ENCODE results near the gene RHBDF1.

Gene RHBDF1

GRCh38 chr16:77273-77806 lies 4.9 kb upstream of the RHBDF1 start:
- peak; percentile 45 for DNase-seq
- in situ Hi-C loops (cut with MboI; ENCODE audit: low pct_unique_long_range_greater_than_20kb, low sequenced_read_pairs) = no loop called here

DNA sequence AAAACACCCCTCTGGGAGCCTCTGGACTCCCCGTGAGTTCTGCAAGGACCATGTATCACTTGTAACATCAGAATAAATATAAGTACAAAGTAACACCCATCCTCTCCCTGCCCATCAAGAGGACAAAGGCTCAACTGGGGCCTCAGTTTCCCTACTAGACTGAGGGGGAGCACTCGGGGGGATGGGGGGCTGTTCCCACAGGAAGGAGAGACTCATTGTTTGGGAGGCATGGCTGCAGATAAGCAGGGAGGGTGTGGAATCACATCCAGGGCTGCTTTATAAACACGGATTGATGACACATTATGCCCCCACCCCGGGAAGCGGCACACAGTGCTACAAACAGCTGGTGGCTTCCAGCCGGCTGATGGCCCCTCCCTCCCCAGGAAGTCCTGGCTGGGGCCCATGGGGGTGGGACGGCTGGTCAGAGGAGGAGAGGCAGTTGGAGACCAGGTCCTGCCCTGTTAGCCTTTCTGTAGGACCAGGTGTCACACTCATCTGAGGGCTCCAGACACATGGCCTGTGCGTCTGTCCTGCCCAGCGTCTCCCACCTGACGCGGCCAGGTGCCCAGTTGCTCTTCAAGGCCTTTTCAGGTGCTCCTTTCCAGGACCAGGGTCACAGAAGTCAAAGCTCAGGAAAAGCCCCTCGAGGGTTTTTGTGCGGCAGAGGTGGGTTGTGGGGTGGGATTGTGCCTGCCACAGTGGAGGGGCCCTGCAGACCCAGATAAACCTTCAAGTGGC lies 4.3 kb upstream of the RHBDF1 start:
- in situ Hi-C loops (cut with MboI; ENCODE audit: low pct_unique_long_range_greater_than_20kb, low sequenced_read_pairs) = no loop called here
- peak; percentile 48 for DNase-seq

DNA sequence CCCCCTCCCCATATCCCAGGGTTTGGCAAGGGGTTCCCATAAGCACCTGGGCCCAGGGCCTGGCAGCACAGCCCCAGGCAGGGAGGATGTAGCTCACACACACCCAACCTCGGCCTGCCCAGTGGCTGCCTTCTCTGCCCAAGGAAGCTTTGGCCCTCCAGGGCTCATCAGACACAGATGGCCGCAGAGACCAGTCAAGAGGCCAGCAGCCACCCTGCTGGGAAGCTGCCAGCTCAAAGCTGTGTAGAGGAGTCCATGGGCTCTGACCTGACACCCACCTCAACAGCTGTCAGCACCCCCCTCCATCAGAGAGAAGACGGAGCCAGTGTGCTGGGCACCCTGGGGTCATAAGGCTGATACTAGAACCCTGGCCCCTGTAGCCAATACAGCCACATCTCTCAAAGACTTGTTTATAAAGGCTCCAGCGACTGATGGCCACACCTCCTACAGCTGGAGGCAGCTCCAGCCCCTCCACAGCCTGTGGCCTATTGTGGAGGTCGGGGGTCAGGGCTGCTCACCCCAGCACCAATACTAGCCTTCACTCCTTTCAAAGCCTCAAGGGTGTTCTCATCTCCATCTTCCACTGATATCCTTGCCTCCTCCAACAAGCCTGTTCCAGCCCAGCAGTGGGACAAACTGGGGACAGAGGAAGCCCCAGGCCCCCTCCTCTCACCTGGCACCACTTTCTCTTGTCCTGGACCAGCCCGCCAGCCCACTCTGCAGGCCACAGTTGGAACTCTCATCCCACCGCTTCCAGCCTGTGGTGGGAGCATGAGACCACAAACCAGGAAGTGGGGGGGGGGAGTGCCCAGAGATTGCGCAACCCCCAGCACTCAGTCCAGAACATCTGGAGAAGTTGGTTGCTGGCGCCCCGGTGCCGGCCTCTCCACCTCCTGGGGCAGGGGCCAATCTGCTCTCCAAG lies 3.4 kb upstream of the RHBDF1 start:
- DNase-seq = peak; percentile 97
- in situ Hi-C loops (cut with MboI; ENCODE audit: low pct_unique_long_range_greater_than_20kb, low sequenced_read_pairs) = no loop called here

DNA sequence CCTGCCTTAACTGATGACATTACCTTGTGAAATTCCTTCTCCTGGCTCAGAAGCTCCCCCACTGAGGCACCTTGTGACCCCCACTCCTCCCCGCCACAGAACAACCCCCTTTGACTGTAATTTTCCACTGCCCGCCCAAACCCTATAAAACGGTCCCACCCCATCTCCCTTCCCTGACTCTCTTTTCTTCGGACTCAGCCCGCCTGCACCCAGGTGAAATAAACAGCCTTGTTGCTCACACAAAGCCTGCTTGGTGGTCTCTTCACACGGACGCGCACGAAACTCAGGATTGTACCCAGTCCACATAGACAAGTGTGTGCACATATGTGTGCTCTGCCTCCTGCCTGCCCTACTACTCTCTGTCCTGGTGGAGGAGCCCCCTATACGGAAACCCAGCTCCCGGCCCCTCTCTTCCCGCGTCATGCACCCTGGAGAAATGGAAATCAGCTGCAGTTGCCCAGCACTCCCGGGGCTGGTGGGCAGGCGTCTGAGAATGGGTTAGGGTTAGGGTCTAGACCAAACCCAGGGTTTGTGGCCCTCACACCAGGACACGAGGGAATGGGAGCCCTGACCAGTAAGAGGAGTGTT lies 2.4 kb upstream of the RHBDF1 start:
- DNase-seq = no peak
- in situ Hi-C loops (cut with MboI; ENCODE audit: low pct_unique_long_range_greater_than_20kb, low sequenced_read_pairs) = no loop called here

DNA sequence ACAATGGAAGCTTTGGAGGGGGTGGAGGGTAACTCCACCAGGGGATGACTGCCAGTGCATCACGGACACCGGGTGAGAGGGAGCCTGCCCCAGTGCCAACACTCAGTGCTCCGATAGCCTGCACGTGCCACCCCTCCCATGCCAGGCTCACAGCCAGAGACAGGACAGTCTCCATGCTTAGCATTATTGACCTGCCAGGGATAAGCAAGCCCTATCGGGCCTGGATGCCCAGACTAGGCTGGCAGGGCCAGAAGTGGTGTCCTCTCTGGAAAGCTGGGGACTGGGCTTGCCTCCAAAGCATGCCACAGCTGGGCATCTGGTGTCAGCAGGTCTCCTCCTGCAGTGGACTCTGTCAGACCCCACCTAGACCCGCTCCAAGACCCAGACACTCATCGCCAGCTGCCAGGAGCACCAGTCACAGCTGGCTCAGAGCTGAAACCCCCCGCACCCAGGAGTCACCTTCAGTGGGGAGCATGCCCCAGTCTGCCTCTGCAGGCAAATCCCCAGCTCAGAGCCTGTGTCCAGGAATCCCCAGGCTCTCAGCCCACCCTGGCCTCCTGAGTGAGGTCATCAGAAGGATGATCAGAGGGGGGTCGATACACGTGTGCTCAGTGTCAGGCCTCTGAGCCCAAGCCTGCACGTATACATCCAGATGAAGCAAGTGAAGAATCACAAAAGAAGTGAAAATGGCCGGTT lies 1.8 kb upstream of the RHBDF1 start:
- in situ Hi-C loops (cut with MboI; ENCODE audit: low pct_unique_long_range_greater_than_20kb, low sequenced_read_pairs) = no loop called here
- DNase-seq = no peak

DNA sequence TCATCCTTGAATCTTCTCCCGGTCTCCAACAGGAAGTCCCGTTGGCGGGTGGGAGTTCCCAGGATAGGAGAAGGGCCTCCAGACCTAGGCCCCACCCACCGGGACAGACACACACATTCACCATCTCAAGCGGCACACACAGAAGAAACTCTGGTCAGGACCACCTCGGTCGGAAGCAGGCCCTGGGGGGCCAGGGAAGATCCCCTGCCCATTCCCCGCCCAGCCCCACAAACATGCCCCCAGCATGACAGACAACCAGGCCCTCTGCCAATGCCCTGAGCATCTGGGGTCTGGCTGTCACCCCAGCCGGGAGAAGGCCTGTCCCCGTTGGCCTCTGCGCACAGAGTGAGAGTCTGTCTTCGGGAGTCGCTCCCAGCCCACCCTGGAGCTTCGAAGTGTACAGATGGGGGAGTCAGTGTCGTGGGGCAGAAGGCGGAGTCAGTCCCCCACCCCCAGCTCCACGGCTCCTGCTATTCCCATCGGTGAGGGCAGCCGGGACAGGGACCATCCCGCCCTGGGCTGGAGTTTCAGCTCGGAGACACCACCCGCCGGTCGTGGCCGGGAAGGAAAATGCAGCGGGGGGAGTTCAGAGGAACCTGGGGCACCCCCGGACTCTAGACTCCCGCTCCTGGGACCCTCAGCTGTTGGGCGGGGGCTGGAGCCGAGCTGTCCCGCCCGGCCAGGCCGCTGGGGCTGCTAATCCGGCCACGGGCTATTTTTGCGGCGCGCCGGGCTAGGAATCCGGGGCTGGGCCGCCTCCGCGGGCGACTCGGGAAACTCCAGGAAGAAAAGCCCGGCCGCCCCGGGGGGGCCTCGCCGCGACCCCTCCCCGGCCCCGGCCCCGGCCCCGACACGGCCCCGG lies 660 bp downstream of the RHBDF1 start:
- DNase-seq = no peak

DNA sequence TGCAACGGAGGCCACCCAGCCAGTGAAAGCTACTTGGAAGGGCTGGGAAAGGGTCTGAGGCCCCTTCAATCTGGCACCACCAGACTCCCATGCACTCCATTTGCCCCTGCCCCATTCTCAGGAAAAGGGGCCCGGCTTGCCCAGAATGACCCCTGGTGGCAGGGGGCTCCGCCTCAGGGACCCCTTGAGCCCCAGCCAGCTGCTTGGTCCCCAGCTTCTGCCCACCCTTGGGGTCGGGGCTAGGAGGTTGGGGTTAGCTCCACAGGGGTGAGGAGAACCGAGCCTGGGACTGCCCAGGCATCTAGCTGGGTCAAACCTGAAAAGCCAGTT lies 1.3 kb downstream of the RHBDF1 start:
- DNase-seq = no peak
- in situ Hi-C loops (cut with MboI; ENCODE audit: low pct_unique_long_range_greater_than_20kb, low sequenced_read_pairs) = no loop called here

More for the DNA sequence above, 660 bp downstream of the RHBDF1 start:
- in situ Hi-C loops (cut with MboI; ENCODE audit: low pct_unique_long_range_greater_than_20kb, low sequenced_read_pairs) = no loop called here

DNA sequence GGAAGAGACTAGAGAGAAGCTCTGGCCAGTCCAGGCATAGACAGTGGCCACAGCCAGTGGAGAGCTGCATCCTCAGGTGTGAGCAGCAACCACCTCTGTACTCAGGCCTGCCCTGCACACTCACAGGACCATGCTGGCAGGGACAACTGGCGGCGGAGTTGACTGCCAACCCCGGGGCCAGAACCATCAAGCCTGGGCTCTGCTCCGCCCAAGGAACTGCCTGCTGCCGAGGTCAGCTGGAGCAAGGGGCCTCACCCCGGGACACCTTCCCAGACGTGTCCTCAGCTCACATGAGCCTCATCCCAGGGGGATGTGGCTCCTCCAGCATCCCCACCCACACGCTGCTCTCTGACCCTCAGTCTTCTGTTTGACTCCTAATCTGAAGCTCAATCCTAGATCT lies 3.2 kb downstream of the RHBDF1 start:
- no peak for DNase-seq
- in situ Hi-C loops (cut with MboI; ENCODE audit: low pct_unique_long_range_greater_than_20kb, low sequenced_read_pairs) = no loop called here

GRCh38 chr16:67884-68789 lies 4.3 kb downstream of the RHBDF1 start:
- DNase-seq = no peak
- in situ Hi-C loops (cut with MboI; ENCODE audit: low pct_unique_long_range_greater_than_20kb, low sequenced_read_pairs) = no loop called here

GRCh38 chr16:67183-67791 lies 5.1 kb downstream of the RHBDF1 start:
- DNase-seq = no peak
- in situ Hi-C loops (cut with MboI; ENCODE audit: low pct_unique_long_range_greater_than_20kb, low sequenced_read_pairs) = no loop called here

DNA sequence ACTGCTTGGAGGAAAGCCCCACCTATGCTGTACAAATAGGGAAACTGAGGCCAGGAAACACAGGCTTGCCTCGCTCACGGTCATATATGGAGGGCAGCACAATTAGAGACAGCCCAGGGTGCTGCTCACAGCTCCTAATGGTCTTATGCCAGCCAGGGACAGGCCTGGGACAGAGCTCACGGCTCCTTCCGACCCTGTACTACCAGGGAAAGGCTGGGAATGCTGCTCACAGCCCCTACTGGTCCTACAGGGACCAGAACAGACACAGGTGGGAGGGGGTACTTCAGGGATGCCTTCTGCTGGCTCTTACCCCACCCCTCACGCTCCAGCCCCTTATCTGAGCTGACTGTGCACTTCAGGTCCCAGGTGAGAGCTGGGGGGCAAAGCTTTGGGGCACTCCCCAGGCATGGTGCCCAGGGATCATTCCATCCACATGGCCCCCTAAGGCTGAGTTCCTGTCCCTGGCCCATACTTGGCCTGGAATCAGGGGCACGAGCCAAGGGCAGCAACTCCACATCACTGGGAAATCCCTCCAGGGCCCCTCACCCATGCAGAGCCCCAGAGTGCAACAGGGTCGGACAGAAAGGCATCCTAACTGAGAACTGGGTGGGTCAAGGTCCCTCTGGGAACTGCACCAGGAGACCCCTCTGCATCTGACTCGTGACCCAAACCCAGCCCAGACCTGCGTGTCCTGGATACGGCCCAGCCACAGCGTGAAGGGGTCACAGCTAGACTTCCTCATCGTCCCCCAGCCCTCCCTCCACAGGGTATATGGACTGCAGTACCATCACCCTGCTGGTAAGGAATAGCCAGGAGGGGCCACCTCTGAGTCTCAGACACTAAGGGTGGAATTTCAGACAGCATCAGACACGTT lies 5.9 kb downstream of the RHBDF1 start:
- no peak for DNase-seq
- in situ Hi-C loops (cut with MboI; ENCODE audit: low pct_unique_long_range_greater_than_20kb, low sequenced_read_pairs) = no loop called here

DNA sequence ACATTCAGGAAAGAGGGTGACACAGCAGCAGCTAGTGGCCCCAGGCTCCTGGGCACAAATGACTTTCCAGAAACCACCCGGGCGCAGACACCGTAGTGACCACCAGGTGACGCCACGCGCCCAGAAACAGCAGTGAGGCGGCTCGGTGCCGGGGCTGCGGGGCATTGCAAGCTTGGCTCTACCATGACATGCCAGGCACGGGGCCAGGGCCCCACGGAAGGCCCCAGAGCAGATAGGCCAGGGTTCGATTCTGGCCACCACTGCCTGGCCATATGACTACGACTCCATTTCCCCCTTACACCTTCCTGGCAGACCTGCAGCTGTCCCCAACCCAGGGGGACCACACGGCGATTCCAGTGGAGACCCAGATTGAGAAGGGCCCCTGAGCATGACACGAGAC lies 6.7 kb downstream of the RHBDF1 start:
- in situ Hi-C loops (cut with MboI; ENCODE audit: low pct_unique_long_range_greater_than_20kb, low sequenced_read_pairs) = no loop called here
- DNase-seq = peak; percentile 89

- in situ Hi-C loops (cut with MboI; ENCODE audit: low pct_unique_long_range_greater_than_20kb, low sequenced_read_pairs) = no loop called here
- DNase-seq = no peak
Measured at GRCh38 chr16:64914-65255, 7.5 kb downstream of the RHBDF1 start.

- no peak for DNase-seq
Measured at GRCh38 chr16:63998-64913, 8.2 kb downstream of the RHBDF1 start.

DNA sequence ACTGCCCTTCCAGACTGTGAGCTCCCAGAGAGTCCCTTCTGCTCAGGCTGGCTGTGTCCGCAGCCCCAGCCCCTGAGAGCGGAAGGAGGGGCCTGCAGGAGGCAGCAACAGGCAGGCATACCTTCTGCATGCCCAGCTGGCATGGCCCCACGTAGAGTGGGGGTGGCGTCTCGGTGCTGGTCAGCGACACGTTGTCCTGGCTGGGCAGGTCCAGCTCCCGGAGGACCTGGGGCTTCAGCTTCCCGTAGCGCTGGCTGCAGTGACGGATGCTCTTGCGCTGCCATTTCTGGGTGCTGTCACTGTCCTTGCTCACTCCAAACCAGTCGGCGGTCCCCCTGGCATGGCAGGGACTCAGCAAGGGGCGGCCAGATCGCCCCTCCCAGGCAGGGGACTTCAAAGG lies 9.0 kb downstream of the RHBDF1 start:
- DNase-seq = no peak
- in situ Hi-C loops (cut with MboI; ENCODE audit: low pct_unique_long_range_greater_than_20kb, low sequenced_read_pairs) = no loop called here

More at GRCh38 chr16:63998-64913, 8.2 kb downstream of the RHBDF1 start:
- in situ Hi-C loops (cut with MboI; ENCODE audit: low pct_unique_long_range_greater_than_20kb, low sequenced_read_pairs) = no loop called here
